GM12865 (cell line): ENCODE measurements around the gene TMEM164.
"Not testable (repeated sequence)": the region's sequence is repeated elsewhere in the genome, so short reads cannot be mapped to it uniquely, and the experiment has no call there.

Experiments
- DNase-seq: peaks from one replicate; pipeline ENCODE4 v3.0.0; 2010; ENCODE audit warnings: low read depth
- H3K4me3 ChIP-seq: 2 replicates; pipeline ENCODE4 v1.5.1; 2011; ENCODE audit warnings: mild to moderate bottlenecking, low read depth, low read length, control low read depth
- TF ChIP-seq, protein P1 (sequence below): IDR thresholded peaks from 2 replicates; pipeline ENCODE4 v1.5.1; 2011; ENCODE audit warnings: low read length, control low read depth, low read depth, inconsistent platforms; ENCODE audit not compliant: insufficient read depth; ENCODE audit errors: missing control alignments

TMEM164 gene

DNA sequence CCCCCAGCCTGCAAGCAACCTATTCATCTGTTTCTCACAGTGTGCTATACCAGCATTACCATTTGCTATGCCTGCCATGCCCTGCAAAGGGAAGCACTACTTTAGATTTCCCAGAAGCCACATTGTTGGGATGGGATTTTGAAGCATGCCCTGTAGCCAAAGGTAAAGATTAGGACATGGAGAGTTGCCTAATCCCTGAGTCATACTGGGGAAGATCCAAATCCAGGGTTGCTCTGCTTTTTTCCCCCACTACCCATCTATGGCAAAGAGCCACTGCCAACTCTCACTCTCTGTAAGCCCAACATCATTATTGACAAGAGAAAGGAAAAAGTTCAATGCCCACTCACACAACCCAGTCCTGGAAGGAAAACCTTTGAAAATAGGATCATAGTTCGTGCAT is 36.7 kb upstream of the TMEM164 start:
- TF ChIP-seq, protein P1, sequence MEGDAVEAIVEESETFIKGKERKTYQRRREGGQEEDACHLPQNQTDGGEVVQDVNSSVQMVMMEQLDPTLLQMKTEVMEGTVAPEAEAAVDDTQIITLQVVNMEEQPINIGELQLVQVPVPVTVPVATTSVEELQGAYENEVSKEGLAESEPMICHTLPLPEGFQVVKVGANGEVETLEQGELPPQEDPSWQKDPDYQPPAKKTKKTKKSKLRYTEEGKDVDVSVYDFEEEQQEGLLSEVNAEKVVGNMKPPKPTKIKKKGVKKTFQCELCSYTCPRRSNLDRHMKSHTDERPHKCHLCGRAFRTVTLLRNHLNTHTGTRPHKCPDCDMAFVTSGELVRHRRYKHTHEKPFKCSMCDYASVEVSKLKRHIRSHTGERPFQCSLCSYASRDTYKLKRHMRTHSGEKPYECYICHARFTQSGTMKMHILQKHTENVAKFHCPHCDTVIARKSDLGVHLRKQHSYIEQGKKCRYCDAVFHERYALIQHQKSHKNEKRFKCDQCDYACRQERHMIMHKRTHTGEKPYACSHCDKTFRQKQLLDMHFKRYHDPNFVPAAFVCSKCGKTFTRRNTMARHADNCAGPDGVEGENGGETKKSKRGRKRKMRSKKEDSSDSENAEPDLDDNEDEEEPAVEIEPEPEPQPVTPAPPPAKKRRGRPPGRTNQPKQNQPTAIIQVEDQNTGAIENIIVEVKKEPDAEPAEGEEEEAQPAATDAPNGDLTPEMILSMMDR: no peak
- H3K4me3 ChIP-seq: no peak overlapping the region
- no peak for DNase-seq

DNA sequence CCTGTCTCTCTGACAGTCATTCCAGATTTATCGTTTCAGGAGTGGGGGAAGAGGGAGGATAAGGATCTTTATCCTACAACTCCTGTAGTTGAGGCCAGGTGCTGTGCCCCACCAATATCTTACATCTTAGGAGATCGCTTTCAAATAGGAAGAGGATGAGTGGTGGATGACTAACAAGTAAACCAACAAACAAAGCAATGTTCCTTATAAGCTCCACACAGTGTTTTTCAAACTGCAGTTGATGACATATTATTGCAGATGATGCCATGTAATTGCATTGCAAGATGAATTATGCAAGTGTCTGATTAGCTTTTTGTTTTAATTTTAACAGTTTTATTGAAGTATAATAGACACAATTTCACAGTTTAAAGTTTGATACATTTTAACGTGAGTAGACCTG is 35.8 kb upstream of the TMEM164 start:
- DNase-seq: no peak
- no peak overlapping the region for H3K4me3 ChIP-seq
- TF ChIP-seq, protein P1: no peak

DNA sequence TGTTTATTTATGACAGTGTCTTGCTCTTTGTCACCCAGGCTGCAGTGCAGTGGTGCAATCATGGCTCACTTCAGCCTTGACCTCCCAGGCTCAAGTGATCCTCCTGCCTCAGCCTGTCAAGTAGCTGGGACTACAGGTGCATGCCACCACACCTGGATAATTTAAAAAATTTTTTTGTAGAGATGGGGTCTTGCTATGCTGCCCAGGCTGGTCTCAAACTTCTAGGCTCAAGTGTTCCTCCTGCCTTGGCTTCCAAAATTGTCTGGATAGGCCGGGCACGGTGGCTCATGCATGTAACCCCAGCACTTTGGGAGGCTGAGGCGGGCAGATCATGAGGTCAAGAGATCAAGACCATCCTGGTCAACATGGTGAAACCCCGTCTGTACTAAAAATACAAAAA is 32.1 kb upstream of the TMEM164 start:
- H3K4me3 ChIP-seq, DNase-seq: not testable (repeated sequence)

DNA sequence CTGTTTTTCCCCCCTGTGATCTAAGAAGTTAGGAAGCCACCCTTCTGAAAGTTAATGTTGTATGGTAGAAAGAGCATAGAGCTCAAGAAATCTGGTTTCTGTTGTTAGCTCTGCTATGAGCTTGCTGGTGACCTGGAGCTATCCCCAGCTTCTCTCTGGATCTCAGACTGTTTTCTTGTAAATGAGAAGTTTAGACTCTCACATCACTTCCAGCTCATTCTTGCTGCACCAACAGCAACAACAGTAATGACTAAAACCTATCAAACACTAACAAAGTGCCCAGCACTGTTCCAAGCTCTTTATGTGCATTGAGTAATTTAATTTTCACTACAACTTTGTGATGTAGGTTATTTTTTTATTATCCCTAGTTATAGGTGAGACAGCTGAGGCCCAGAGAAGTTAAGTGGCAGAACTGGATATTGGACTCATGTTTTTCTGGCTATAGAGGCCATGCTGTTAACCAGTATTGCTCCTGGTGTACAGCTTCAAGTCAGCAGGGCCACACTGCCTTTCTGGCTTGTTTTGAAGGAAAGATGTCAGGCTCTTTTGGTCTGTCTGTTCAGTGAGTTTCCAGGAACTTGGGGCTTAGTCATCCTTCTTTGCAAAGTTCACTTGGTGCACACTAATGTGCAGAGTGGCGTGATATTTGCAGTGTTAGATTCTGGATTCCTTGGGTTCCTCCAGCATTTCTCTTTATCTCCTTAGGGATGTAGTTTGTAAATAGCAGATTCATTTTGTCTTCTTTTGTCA is 27.8 kb upstream of the TMEM164 start:
- DNase-seq: no peak
- TF ChIP-seq, protein P1: no peak
- H3K4me3 ChIP-seq: no peak overlapping the region

DNA sequence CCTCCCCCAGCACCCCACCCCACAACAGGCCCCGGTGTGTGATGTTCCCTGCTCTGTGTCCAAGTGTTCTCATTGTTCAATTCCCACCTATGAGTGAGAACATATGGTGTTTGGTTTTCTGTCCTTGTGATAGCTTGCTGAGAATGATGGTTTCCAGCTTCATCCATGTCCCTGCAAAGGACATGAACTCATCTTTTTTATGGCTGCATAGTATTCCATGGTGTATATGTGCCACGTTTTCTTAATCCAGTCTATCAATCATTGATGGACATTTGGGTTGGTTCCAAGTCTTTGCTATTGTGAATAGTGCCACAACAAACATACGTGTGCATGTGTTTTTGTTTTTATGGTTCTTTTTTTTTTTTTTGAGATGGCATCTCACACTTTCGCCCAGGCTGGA is 17.7 kb upstream of the TMEM164 start:
- H3K4me3 ChIP-seq, DNase-seq: not testable (repeated sequence)

DNA sequence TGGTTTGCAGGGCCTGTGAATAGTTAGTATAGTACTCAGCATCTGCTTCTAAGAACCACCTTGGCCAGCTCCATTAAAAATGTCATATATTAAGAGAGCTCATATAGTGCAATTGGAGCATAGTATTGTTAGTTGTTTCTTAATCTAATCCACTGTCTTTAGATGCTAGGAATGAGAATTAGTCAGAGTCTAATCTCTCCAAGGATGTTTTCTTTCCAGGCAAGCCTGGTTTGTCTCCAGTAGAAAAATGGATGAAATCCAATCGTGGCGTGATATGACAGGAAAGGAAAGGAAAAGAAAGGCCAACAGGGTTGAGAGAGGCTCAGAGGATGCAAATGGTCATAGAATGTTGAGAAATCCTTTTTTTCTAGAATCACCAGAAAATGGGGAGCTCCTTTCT is 15.0 kb upstream of the TMEM164 start:
- TF ChIP-seq, protein P1: no peak

DNA sequence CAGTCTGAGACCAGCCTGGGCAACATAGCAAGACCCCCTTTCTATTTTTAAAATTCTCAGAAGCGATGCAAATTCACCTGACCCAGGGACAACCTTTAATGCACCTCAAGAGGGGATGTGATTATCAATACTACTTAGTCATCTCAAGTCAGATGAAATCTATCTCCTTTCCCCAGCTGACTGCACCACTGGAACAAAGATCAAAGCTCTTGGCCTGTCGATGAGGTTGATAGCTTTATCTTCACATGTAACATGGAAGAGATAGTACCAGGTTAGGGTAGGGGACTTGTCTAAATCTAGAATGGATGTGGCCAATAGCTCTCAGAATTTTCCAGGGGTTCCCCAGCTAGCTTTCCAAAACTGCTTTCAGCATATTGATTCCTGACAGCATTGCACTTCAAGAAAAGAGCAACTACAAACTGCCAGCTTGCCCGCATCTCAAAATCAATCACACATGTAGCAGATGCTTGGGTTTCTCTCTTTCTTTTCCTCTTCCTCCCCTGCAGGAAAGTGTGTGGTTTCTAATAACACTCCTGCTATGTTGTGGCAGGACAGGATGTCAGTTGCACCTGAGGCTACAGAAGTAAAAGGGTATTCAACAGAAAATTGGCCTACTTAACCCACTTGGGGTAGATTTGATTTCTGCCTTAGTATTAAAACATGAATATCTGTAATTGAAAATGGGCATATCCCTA is 12.2 kb upstream of the TMEM164 start:
- H3K4me3 ChIP-seq: no peak overlapping the region
- DNase-seq: peak; percentile 17
- TF ChIP-seq, protein P1: no peak

More for the DNA sequence above, 15.0 kb upstream of the TMEM164 start:
- DNase-seq: no peak
- H3K4me3 ChIP-seq: no peak overlapping the region

DNA sequence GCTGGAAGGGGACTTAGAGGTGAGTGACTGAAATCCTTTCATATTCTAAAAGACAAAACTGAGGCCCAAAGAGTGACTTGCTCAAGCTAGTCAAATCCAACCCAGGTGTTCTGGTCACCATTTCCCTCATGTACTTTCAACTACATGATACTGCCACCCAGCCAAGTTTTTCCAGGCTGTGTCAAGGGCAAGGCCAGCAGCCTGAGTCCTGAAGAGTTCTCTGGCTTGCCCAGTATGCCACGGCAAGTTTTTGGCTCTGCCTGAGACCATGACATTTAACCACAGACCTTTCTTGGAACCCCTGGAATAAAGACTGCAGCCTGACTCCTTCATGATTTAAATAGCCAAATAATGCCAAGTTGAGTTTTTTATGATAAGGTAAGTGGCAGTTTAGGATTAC is 10.7 kb upstream of the TMEM164 start:
- TF ChIP-seq, protein P1: no peak
- H3K4me3 ChIP-seq: no peak overlapping the region
- DNase-seq: no peak
